Right lobe of liver (tissue), 4 donors: ENCODE data around the gene SNX30.

Experiments used
- POLR2A ChIP-seq: fragments of 450-650 bp; IDR thresholded peaks from one replicate; pipeline ENCODE4 v1.6.1; 2017; ENCODE audit warnings: antibody characterized with exemption, mild to moderate bottlenecking
- TF ChIP-seq, protein P1 (sequence below), 4 donors: fragments of 200-600 bp in 3 of 4; fragments of 450-650 bp in 1 of 4; IDR thresholded peaks; one replicate each; pipeline versions ENCODE4 v1.5.1 to v1.8.0; 2016 to 2022; ENCODE audit warnings: antibody characterized with exemption in 4 of 4, mild to moderate bottlenecking in 2 of 4
- donor health status: DM: no; HTN: no; CAD: no.
- donor health status: DM: no; HTN: no; CAD: no.
- donor health status: DM: no; HTN: yes; CAD: no.

DNA sequence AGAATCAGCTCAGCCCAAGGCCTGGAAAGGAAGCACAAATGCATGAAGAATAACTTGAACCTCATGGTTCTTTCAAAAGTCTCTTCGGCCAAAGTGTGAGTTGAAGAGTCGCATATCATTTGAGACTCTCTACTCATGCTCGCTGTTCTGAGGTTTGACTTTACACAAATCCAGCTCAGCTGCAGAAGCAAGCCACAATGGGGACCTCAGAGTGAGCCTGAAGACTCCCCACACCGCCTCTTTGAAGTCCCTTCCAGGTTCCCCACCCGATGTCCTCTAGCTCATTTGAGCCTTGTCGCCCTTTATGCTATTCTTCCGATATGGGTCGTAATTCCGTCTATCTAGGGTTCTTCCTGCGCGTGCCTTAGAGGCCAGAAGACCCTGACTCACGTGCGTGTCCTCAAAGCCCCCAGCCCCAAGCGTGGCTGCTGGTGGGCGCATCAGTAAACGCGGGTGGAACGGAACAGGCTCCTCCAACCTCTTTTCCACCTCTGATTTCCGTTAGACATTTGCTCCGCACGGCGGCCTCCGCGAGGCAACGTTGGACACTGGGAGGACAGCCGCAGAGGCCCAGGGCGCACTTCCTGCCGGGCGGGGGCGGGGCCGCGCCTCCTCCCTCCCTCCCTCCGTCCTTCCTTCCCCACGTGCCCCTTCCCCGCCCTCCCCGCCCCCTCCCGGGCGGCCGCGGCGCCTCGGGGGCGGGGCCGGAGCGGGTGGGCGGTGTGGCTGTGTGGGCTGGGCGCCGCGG lies at the start of gene SNX30:
- TF ChIP-seq, protein P1, sequence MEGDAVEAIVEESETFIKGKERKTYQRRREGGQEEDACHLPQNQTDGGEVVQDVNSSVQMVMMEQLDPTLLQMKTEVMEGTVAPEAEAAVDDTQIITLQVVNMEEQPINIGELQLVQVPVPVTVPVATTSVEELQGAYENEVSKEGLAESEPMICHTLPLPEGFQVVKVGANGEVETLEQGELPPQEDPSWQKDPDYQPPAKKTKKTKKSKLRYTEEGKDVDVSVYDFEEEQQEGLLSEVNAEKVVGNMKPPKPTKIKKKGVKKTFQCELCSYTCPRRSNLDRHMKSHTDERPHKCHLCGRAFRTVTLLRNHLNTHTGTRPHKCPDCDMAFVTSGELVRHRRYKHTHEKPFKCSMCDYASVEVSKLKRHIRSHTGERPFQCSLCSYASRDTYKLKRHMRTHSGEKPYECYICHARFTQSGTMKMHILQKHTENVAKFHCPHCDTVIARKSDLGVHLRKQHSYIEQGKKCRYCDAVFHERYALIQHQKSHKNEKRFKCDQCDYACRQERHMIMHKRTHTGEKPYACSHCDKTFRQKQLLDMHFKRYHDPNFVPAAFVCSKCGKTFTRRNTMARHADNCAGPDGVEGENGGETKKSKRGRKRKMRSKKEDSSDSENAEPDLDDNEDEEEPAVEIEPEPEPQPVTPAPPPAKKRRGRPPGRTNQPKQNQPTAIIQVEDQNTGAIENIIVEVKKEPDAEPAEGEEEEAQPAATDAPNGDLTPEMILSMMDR (IDR thresholded peaks at IDR 0.05), result peak in 2 of 4 donors; percentile 8 to 26
- TF ChIP-seq POLR2A, result peak; percentile 92
